PC-3 (cell line): ENCODE data around the gene ADCY9.

ENCODE experiments used
- CTCF ChIP-seq: fragments of 300-600 bp; sonication (generic); conservative IDR thresholded peaks from 2 replicates; pipeline ENCODE4 v1.5.1; 2017; ENCODE audit warnings: antibody characterized with exemption, low read depth, mild to moderate bottlenecking, low read length
- EZH2 ChIP-seq: fragments of 300-600 bp; sonication (generic); IDR thresholded peaks from one replicate; pipeline ENCODE4 v1.6.1; 2017; ENCODE audit warnings: antibody characterized with exemption, mild to moderate bottlenecking, low read length; ENCODE audit not compliant: unreplicated experiment

GRCh38 chr16:4109250-4109736 is 6.9 kb downstream of the ADCY9 start:
- TF ChIP-seq CTCF = no peak
- no peak for TF ChIP-seq EZH2
